ENCODE measurements around the gene STX16. TPM values are rescaled to one million over a fixed set of nuclear protein-coding genes. Genes with fewer than 3 reads are reported as not detected.

Gene STX16
- total RNA-seq, 1 experiment from 2014 or later: 89.1 TPM

DNA sequence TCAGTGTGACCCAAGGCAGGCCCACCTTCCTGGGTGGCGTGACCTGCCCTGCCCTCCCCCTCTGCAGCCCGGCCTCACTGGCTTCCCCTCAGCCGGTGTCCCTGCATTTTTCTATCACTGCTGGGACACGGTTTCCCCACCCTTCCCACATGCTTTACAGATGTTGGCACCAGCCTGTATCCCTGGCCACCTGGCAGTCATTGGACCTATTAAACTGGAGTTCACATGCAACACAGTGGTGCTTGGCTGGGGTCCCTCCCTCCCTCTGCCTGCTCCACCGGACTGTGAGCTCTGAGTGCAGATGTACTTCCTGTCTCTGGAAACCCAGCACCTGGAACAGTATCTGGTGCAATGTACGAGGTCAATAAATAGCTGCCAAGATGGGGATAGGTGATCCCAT lies 25.5 kb upstream of the STX16 start:
- TF ChIP-seq FOXK1 (CRISPR knock-in tag; IDR thresholded peaks at IDR 0.05): no peak
- TF ChIP-seq ESRRA (CRISPR knock-in tag; IDR thresholded peaks at IDR 0.05; ENCODE audit: borderline replicate concordance): no peak
- TF ChIP-seq, protein P1, sequence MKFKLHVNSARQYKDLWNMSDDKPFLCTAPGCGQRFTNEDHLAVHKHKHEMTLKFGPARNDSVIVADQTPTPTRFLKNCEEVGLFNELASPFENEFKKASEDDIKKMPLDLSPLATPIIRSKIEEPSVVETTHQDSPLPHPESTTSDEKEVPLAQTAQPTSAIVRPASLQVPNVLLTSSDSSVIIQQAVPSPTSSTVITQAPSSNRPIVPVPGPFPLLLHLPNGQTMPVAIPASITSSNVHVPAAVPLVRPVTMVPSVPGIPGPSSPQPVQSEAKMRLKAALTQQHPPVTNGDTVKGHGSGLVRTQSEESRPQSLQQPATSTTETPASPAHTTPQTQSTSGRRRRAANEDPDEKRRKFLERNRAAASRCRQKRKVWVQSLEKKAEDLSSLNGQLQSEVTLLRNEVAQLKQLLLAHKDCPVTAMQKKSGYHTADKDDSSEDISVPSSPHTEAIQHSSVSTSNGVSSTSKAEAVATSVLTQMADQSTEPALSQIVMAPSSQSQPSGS (CRISPR knock-in tag; IDR thresholded peaks at IDR 0.05; ENCODE audit: borderline replicate concordance, low read depth): no peak
- no peak for TF ChIP-seq ZNF138 (CRISPR knock-in tag; conservative IDR thresholded peaks at IDR 0.05)
- TF ChIP-seq FOXJ3 (CRISPR knock-in tag; IDR thresholded peaks at IDR 0.05; ENCODE audit: borderline replicate concordance): no peak
- TF ChIP-seq, protein P2, sequence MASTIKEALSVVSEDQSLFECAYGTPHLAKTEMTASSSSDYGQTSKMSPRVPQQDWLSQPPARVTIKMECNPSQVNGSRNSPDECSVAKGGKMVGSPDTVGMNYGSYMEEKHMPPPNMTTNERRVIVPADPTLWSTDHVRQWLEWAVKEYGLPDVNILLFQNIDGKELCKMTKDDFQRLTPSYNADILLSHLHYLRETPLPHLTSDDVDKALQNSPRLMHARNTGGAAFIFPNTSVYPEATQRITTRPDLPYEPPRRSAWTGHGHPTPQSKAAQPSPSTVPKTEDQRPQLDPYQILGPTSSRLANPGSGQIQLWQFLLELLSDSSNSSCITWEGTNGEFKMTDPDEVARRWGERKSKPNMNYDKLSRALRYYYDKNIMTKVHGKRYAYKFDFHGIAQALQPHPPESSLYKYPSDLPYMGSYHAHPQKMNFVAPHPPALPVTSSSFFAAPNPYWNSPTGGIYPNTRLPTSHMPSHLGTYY (CRISPR knock-in tag; IDR thresholded peaks at IDR 0.05): no peak
- TF ChIP-seq NR3C1 (CRISPR knock-in tag; conservative IDR thresholded peaks at IDR 0.05; ENCODE audit: low read depth): no peak
- TF ChIP-seq ATF1 (CRISPR knock-in tag; IDR thresholded peaks at IDR 0.05): no peak
- TF ChIP-seq, protein P3, sequence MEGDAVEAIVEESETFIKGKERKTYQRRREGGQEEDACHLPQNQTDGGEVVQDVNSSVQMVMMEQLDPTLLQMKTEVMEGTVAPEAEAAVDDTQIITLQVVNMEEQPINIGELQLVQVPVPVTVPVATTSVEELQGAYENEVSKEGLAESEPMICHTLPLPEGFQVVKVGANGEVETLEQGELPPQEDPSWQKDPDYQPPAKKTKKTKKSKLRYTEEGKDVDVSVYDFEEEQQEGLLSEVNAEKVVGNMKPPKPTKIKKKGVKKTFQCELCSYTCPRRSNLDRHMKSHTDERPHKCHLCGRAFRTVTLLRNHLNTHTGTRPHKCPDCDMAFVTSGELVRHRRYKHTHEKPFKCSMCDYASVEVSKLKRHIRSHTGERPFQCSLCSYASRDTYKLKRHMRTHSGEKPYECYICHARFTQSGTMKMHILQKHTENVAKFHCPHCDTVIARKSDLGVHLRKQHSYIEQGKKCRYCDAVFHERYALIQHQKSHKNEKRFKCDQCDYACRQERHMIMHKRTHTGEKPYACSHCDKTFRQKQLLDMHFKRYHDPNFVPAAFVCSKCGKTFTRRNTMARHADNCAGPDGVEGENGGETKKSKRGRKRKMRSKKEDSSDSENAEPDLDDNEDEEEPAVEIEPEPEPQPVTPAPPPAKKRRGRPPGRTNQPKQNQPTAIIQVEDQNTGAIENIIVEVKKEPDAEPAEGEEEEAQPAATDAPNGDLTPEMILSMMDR (IDR thresholded peaks at IDR 0.05): no peak
- ATAC-seq: no peak
- Mint-ChIP-seq H3K27me3 (ENCODE audit: low read depth) (peaks cover 9% of the 10 kb centered on the region), H3K9me3 (peaks cover 11% of the 10 kb centered on the region), H3K36me3 (no peaks in the 10 kb centered on the region; the same call in 1 of the 2 replicates), H3K27ac (no peak overlapping the region), H3K4me1 (0 out of 2 replicates have a peak, but pooled peaks cover 2% of the 10 kb centered on the region), H3K4me3 (no peak overlapping the region)
- POLR2A ChIA-PET: no interaction called here
- CTCF ChIA-PET: no interaction called here
- DNase-seq (ENCODE audit: low spot score): no peak

DNA sequence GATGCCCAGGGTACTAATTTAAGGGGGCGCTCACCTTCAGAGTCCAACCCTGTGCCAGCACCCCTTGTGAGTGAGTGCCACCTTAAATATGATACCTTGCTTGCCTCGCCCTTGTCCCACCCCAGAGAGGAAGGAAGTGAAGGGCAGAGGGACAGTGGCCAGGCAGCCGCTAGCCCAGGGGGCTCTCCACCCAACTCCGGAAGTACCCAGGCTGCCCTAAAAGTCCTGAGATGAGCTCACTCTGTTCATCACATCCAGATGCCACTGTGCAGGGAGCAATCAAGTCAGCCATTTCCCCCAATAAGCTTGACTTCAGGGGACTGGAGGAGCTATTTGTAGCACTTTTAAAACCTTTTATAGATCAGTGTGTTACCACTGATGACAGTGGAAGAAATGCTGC lies 25.0 kb upstream of the STX16 start:
- TF ChIP-seq, protein P4, sequence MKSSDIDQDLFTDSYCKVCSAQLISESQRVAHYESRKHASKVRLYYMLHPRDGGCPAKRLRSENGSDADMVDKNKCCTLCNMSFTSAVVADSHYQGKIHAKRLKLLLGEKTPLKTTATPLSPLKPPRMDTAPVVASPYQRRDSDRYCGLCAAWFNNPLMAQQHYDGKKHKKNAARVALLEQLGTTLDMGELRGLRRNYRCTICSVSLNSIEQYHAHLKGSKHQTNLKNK (CRISPR knock-in tag; IDR thresholded peaks at IDR 0.05): no peak
- TF ChIP-seq, protein P5, sequence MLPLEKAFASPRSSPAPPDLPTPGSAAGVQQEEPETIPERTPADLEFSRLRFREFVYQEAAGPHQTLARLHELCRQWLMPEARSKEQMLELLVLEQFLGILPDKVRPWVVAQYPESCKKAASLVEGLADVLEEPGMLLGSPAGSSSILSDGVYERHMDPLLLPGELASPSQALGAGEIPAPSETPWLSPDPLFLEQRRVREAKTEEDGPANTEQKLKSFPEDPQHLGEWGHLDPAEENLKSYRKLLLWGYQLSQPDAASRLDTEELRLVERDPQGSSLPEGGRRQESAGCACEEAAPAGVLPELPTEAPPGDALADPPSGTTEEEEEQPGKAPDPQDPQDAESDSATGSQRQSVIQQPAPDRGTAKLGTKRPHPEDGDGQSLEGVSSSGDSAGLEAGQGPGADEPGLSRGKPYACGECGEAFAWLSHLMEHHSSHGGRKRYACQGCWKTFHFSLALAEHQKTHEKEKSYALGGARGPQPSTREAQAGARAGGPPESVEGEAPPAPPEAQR (CRISPR knock-in tag; IDR thresholded peaks at IDR 0.05): no peak
- TF ChIP-seq, protein P6, sequence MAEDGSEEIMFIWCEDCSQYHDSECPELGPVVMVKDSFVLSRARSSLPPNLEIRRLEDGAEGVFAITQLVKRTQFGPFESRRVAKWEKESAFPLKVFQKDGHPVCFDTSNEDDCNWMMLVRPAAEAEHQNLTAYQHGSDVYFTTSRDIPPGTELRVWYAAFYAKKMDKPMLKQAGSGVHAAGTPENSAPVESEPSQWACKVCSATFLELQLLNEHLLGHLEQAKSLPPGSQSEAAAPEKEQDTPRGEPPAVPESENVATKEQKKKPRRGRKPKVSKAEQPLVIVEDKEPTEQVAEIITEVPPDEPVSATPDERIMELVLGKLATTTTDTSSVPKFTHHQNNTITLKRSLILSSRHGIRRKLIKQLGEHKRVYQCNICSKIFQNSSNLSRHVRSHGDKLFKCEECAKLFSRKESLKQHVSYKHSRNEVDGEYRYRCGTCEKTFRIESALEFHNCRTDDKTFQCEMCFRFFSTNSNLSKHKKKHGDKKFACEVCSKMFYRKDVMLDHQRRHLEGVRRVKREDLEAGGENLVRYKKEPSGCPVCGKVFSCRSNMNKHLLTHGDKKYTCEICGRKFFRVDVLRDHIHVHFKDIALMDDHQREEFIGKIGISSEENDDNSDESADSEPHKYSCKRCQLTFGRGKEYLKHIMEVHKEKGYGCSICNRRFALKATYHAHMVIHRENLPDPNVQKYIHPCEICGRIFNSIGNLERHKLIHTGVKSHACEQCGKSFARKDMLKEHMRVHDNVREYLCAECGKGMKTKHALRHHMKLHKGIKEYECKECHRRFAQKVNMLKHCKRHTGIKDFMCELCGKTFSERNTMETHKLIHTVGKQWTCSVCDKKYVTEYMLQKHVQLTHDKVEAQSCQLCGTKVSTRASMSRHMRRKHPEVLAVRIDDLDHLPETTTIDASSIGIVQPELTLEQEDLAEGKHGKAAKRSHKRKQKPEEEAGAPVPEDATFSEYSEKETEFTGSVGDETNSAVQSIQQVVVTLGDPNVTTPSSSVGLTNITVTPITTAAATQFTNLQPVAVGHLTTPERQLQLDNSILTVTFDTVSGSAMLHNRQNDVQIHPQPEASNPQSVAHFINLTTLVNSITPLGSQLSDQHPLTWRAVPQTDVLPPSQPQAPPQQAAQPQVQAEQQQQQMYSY (CRISPR knock-in tag; IDR thresholded peaks at IDR 0.05): no peak
- TF ChIP-seq, protein P7, sequence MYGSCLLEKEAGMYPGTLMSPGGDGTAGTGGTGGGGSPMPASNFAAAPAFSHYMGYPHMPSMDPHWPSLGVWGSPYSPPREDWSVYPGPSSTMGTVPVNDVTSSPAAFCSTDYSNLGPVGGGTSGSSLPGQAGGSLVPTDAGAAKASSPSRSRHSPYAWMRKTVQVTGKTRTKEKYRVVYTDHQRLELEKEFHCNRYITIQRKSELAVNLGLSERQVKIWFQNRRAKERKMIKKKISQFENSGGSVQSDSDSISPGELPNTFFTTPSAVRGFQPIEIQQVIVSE (CRISPR knock-in tag; IDR thresholded peaks at IDR 0.05; ENCODE audit: borderline replicate concordance): no peak
- TF ChIP-seq NR3C1 (CRISPR knock-in tag; conservative IDR thresholded peaks at IDR 0.05; ENCODE audit: low read depth): no peak
- no peak for TF ChIP-seq SMAD4 (CRISPR knock-in tag; IDR thresholded peaks at IDR 0.05)
- TF ChIP-seq SP1 (CRISPR knock-in tag; conservative IDR thresholded peaks at IDR 0.05): no peak
- TF ChIP-seq TEAD4 (CRISPR knock-in tag; IDR thresholded peaks at IDR 0.05): no peak
- TF ChIP-seq ZNF232 (CRISPR knock-in tag; IDR thresholded peaks at IDR 0.05): no peak
- TF ChIP-seq, protein P8, sequence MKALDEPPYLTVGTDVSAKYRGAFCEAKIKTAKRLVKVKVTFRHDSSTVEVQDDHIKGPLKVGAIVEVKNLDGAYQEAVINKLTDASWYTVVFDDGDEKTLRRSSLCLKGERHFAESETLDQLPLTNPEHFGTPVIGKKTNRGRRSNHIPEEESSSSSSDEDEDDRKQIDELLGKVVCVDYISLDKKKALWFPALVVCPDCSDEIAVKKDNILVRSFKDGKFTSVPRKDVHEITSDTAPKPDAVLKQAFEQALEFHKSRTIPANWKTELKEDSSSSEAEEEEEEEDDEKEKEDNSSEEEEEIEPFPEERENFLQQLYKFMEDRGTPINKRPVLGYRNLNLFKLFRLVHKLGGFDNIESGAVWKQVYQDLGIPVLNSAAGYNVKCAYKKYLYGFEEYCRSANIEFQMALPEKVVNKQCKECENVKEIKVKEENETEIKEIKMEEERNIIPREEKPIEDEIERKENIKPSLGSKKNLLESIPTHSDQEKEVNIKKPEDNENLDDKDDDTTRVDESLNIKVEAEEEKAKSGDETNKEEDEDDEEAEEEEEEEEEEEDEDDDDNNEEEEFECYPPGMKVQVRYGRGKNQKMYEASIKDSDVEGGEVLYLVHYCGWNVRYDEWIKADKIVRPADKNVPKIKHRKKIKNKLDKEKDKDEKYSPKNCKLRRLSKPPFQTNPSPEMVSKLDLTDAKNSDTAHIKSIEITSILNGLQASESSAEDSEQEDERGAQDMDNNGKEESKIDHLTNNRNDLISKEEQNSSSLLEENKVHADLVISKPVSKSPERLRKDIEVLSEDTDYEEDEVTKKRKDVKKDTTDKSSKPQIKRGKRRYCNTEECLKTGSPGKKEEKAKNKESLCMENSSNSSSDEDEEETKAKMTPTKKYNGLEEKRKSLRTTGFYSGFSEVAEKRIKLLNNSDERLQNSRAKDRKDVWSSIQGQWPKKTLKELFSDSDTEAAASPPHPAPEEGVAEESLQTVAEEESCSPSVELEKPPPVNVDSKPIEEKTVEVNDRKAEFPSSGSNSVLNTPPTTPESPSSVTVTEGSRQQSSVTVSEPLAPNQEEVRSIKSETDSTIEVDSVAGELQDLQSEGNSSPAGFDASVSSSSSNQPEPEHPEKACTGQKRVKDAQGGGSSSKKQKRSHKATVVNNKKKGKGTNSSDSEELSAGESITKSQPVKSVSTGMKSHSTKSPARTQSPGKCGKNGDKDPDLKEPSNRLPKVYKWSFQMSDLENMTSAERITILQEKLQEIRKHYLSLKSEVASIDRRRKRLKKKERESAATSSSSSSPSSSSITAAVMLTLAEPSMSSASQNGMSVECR (CRISPR knock-in tag; IDR thresholded peaks at IDR 0.05; ENCODE audit: borderline replicate concordance): no peak
- TF ChIP-seq, protein P9, sequence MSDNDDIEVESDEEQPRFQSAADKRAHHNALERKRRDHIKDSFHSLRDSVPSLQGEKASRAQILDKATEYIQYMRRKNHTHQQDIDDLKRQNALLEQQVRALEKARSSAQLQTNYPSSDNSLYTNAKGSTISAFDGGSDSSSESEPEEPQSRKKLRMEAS (CRISPR knock-in tag; IDR thresholded peaks at IDR 0.05): no peak
- DNase-seq (ENCODE audit: low spot score): no peak
- Mint-ChIP-seq H3K4me3 (no peak overlapping the region), H3K36me3 (no peaks in the 10 kb centered on the region; the same call in 1 of the 2 replicates), H3K27me3 (ENCODE audit: low read depth) (peaks cover 6% of the 10 kb centered on the region), H3K4me1 (0 out of 2 replicates have a peak, but pooled peaks cover 2% of the 10 kb centered on the region), H3K9me3 (peaks cover 8% of the 10 kb centered on the region), H3K27ac (no peak overlapping the region)
- ATAC-seq: no peak
- POLR2A ChIA-PET: no interaction called here
- CTCF ChIA-PET: no interaction called here

Data from WTC11 (cell line).